ENCODE results near the gene HCN4. TPM values are rescaled to one million over a fixed set of nuclear protein-coding genes. Genes with fewer than 3 reads are reported as not detected.

HCN4 gene
- total and polyA plus RNA-seq, 8 donors, result 0.09 to 1.1 (median 0.28) TPM

DNA sequence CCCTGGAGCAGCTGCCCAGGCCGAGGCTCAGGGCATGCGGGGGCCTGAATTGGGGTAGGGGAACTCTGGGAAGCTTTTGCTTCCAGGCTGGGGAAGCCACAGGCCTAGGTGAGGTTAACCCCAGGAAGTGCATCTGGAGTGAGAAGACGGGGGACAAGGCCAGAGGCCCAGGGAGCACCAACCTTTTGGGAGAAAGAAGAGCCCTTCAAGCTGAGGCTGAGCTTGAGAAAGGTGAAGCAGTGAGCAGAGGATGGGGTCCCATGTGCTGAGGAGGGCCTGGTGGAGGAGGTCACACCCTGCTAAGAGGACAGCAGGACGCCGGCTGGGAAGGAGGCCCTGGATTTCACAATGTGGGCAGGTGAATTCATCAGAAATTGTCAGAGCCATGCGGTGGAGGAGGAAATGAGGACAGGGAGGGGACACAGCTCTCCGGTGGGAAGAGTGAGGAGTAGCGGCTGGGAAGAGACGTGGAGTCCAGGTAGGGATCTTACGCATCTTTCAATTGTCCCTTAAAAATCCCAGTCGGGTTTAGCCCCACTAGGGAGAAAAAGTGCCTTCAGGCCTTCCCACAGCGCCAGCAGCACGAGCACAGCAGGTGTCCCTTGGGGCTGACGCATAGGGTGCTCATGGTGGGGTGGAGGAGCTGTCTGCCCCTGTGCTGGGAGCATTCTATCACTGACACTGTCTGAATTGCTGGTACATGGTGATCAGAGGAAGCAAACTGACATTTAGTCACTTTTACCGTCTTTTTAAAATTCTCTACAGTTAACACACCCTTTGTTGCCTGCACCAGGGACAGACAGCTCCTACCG lies 50.9 kb downstream of the HCN4 start:
- Histone ChIP-seq H3K36me3 (no peaks in the 10 kb centered on the region), H3K4me3 (no peak overlapping the region), H3K27ac (no peak overlapping the region), H3K4me1 (no peaks in the 10 kb centered on the region), H3K27me3 (no peaks in the 10 kb centered on the region), H3K9me3 (no peaks in the 10 kb centered on the region)
- no peak for DNase-seq
- 64 to 74% methylated on average over 16 of the region's 16 CpGs for WGBS, 2 donors
- FAIRE-seq, result no peak
- TF ChIP-seq, protein P1, sequence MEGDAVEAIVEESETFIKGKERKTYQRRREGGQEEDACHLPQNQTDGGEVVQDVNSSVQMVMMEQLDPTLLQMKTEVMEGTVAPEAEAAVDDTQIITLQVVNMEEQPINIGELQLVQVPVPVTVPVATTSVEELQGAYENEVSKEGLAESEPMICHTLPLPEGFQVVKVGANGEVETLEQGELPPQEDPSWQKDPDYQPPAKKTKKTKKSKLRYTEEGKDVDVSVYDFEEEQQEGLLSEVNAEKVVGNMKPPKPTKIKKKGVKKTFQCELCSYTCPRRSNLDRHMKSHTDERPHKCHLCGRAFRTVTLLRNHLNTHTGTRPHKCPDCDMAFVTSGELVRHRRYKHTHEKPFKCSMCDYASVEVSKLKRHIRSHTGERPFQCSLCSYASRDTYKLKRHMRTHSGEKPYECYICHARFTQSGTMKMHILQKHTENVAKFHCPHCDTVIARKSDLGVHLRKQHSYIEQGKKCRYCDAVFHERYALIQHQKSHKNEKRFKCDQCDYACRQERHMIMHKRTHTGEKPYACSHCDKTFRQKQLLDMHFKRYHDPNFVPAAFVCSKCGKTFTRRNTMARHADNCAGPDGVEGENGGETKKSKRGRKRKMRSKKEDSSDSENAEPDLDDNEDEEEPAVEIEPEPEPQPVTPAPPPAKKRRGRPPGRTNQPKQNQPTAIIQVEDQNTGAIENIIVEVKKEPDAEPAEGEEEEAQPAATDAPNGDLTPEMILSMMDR (IDR thresholded peaks at IDR 0.05), result no peak
- ATAC-seq, result no peak
- intact Hi-C loops (cut with DNase I), result no loop called here

DNA sequence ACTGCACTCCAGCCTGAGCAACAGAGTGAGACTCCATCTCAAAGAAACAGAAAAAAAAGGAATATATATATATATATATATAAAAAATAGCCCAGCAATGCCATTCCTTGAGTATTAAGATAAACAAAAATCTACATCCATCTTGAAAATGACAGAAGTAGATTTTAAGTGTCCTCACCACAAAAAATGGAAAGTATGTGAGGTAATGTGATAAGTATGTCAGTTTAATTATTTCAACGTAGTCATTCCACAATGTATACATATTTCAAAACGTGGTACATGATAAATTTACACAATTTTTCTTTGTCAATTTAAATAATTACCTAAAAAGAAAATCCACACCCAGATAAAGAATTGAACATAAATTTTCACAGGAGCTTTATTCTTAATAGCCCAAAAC lies 54.9 kb downstream of the HCN4 start:
- intact Hi-C loops (cut with DNase I), result no loop called here
- WGBS, 2 donors, result 64 to 65% methylated on average over 2 of the region's 2 CpGs
- ATAC-seq, result no peak

DNA sequence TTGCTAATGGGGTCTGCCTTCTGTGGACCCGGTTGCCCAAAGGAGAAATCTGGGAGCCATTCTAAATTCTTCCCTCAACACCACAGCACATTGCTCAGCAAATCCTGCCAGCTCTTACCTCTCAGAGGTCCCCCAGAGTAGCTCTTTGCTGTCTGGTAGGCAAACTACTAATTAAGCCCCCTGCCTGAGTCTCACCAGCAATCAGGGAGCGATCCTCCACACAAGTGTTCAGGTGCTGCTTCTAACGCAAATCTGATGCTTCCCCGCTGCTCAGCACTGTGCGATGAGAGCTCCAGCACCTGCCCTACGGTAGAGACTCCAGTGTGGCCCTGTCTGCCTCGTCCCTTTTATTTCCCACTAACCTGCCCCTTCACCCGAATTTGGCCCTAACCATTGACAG lies 60.5 kb downstream of the HCN4 start:
- H3K4me1 ChIP-seq, result no peaks in the 10 kb centered on the region
- no peak overlapping the region for H3K27ac ChIP-seq
- DNase-seq (no peak), FAIRE-seq (no peak), ATAC-seq (no peak)
- intact Hi-C loops (cut with DNase I), result no loop called here
- H3K4me3 ChIP-seq, result no peak overlapping the region
- no peaks in the 10 kb centered on the region for H3K9me3 ChIP-seq
- TF ChIP-seq, protein P1 (IDR thresholded peaks at IDR 0.05), result no peak
- H3K36me3 ChIP-seq, result peaks cover 0 to 10% (median 4%) of the 10 kb centered on the region in 3 donors
- WGBS, 2 donors, result 93 to 95% methylated on average over 8 of the region's 8 CpGs
- H3K27me3 ChIP-seq, result no peaks in the 10 kb centered on the region

More for the DNA sequence above, 54.9 kb downstream of the HCN4 start:
- TF ChIP-seq, protein P1 (IDR thresholded peaks at IDR 0.05), result no peak
- no peaks in the 10 kb centered on the region for H3K4me1 ChIP-seq
- FAIRE-seq (no peak), DNase-seq (no peak)
- no peaks in the 10 kb centered on the region for H3K27me3 ChIP-seq
- no peak overlapping the region for H3K4me3 ChIP-seq
- no peaks in the 10 kb centered on the region for H3K9me3 ChIP-seq
- no peaks in the 10 kb centered on the region for H3K36me3 ChIP-seq
- H3K27ac ChIP-seq, result no peak overlapping the region

DNA sequence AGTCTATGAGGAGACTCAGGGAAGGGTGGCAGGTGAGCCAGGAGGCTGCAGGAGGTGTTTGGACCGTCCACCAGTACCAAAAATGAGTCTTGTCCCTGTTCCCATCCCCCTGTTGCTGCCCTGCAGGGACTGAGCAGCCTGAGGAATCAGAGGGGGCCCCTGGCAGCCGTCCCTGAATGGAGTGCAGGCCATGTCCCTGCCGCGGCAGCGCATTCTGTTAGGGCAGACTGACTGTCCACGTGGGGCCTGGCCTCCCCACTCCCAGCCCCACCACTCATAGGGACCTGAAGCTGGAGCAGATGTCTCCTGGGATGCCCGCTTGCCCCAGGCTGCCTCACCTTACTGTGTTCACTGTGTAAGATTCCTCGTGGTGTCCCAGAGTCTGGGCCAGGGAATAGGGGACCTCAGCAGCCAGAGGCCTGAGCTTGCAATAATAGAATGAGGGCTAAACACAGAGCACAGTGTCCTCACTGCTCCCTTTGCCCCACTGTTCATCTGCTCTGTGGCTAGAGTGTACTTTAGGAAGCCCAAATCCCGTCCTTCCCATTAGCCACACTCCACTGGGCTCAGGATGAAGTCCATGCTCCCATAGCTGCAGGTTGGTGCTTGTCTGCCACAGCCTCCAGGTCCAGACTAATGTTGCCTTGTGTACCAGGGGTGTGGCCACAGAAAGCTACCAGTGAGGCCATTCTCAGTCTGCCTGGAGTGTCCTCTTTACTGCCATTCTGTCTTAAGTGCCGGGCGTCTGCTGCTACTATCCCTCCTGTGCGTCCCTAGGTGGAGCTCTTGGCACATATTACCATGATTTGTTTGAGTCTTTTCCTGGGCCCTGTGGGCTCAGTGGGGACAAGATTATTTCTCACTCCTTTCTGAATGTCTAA lies 63.2 kb downstream of the HCN4 start:
- TF ChIP-seq, protein P1 (IDR thresholded peaks at IDR 0.05), result peak in 1 of 4 donors; percentile 9
- no peak for DNase-seq
- Histone ChIP-seq H3K27me3 (no peaks in the 10 kb centered on the region), H3K4me3 (no peak overlapping the region), H3K36me3 (peaks cover 0 to 37% (median 8%) of the 10 kb centered on the region in 3 donors), H3K9me3 (no peaks in the 10 kb centered on the region), H3K4me1 (no peaks in the 10 kb centered on the region), H3K27ac (no peak overlapping the region)
- peak in 3 of 4 donors; percentile 71 to 76 (median 74) for ATAC-seq
- FAIRE-seq, result no peak
- intact Hi-C loops (cut with DNase I), result no loop called here
- WGBS, 2 donors, result 85 to 88% methylated on average over 12 of the region's 12 CpGs
